Liver (tissue), 9 donors: ENCODE measurements around the gene HPS5. TPM values are rescaled to one million over a fixed set of nuclear protein-coding genes. Genes with fewer than 3 reads are reported as not detected.
A peak's percentile ranks its signal among the peaks of the same experiment; 100 is the strongest.

Source experiments
- DNase-seq: peaks from one replicate; pipeline ENCODE4 v3.0.0-alpha.2; 2017; ENCODE audit warnings: low spot score
- H3K27ac ChIP-seq, 2 donors: one replicate each; pipeline ENCODE4 v1.7.0; 2013; ENCODE audit warnings: inconsistent platforms in 2 of 2, low read length in 2 of 2, control low read depth in 1 of 2, low read depth in 1 of 2, mild to moderate bottlenecking in 1 of 2
- H3K27me3 ChIP-seq, 4 donors: one replicate each; pipeline versions ENCODE4 v1.6.1 to v1.7.0; 2013; ENCODE audit warnings: low read length in 3 of 4, inconsistent platforms in 1 of 4, mild to moderate bottlenecking in 1 of 4, moderate library complexity in 1 of 4; ENCODE audit not compliant: control insufficient read depth in 4 of 4, insufficient read depth in 4 of 4
- H3K36me3 ChIP-seq, 4 donors: one replicate each; pipeline versions ENCODE4 v1.6.1 to v1.7.0; 2013; ENCODE audit warnings: low read length in 3 of 4, mild to moderate bottlenecking in 3 of 4, low read depth in 1 of 4, moderate library complexity in 1 of 4; ENCODE audit not compliant: control insufficient read depth in 4 of 4, insufficient read depth in 3 of 4
- H3K4me1 ChIP-seq, 4 donors: one replicate each; pipeline versions ENCODE4 v1.6.1 to v1.7.0; 2013; ENCODE audit warnings: low read length in 3 of 4, mild to moderate bottlenecking in 3 of 4, moderate library complexity in 1 of 4; ENCODE audit not compliant: control insufficient read depth in 4 of 4, insufficient read depth in 4 of 4
- H3K4me3 ChIP-seq, 3 donors: one replicate each; pipeline versions ENCODE4 v1.6.1 to v1.7.0; 2013; ENCODE audit warnings: low read length in 3 of 3, control low read depth in 1 of 3, low read depth in 1 of 3, mild to moderate bottlenecking in 1 of 3
- H3K9ac ChIP-seq, 2 donors: one replicate each; pipeline ENCODE4 v1.7.0; 2013; ENCODE audit warnings: low read length in 2 of 2, mild to moderate bottlenecking in 2 of 2, moderate library complexity in 2 of 2, control low read depth in 1 of 2, low read depth in 1 of 2
- H3K9me3 ChIP-seq, 4 donors: one replicate each; pipeline versions ENCODE4 v1.6.1 to v1.7.0; 2013; ENCODE audit warnings: low read length in 3 of 4; ENCODE audit not compliant: control insufficient read depth in 4 of 4
- ATF3 ChIP-seq: IDR thresholded peaks from 2 replicates; pipeline ENCODE4 v1.6.1; 2016; ENCODE audit warnings: antibody characterized with exemption
- CTCF ChIP-seq: fragments of 150-350 bp; IDR thresholded peaks from 2 replicates; pipeline ENCODE4 v1.5.1; 2017; ENCODE audit warnings: improper control_type of control experiment, low read depth, low read length; ENCODE audit not compliant: missing input control
- EGR1 ChIP-seq, 2 donors: IDR thresholded peaks; 2 replicates each; pipeline ENCODE4 v1.6.1; 2016 to 2018; ENCODE audit warnings: antibody characterized with exemption in 2 of 2, low read depth in 2 of 2
- FOXA1 ChIP-seq: IDR thresholded peaks from 2 replicates; pipeline ENCODE4 v1.6.1; 2016; ENCODE audit warnings: antibody characterized with exemption
- FOXA2 ChIP-seq: IDR thresholded peaks from 2 replicates; pipeline ENCODE4 v1.6.1; 2016; ENCODE audit warnings: antibody characterized with exemption
- GABPA ChIP-seq, 2 donors: IDR thresholded peaks in 1 of 2; conservative IDR thresholded peaks in 1 of 2; 2 replicates each; pipeline ENCODE4 v1.6.1; 2016; ENCODE audit warnings: antibody characterized with exemption in 2 of 2, mild to moderate bottlenecking in 1 of 2, moderate library complexity in 1 of 2
- HNF4A ChIP-seq, 2 donors: conservative IDR thresholded peaks; 2 replicates each; pipeline ENCODE4 v1.6.1; 2016; ENCODE audit warnings: antibody characterized with exemption in 2 of 2, mild to moderate bottlenecking in 2 of 2
- HNF4G ChIP-seq: IDR thresholded peaks from 2 replicates; pipeline ENCODE4 v1.6.1; 2016; ENCODE audit warnings: antibody characterized with exemption
- JUND ChIP-seq, 2 donors: IDR thresholded peaks; 2 replicates each; pipeline ENCODE4 v1.6.1; 2016; ENCODE audit warnings: antibody characterized with exemption in 2 of 2
- NR2F2 ChIP-seq: IDR thresholded peaks from 2 replicates; pipeline ENCODE4 v1.6.1; 2016; ENCODE audit warnings: antibody characterized with exemption
- RAD21 ChIP-seq, 2 donors: IDR thresholded peaks; 2 replicates each; pipeline ENCODE4 v1.6.1; 2016; ENCODE audit warnings: antibody characterized with exemption in 2 of 2, mild to moderate bottlenecking in 2 of 2
- REST ChIP-seq: IDR thresholded peaks from 2 replicates; pipeline ENCODE4 v1.6.1; 2016; ENCODE audit warnings: antibody characterized with exemption, mild to moderate bottlenecking
- RXRA ChIP-seq, 2 donors: IDR thresholded peaks; 2 replicates each; pipeline ENCODE4 v1.6.1; 2017 to 2018; ENCODE audit warnings: antibody characterized with exemption in 2 of 2, mild to moderate bottlenecking in 1 of 2
- SP1 ChIP-seq: IDR thresholded peaks from 2 replicates; pipeline ENCODE4 v1.6.1; 2018; ENCODE audit warnings: antibody characterized with exemption, mild to moderate bottlenecking
- TAF1 ChIP-seq: conservative IDR thresholded peaks from 2 replicates; pipeline ENCODE4 v1.6.1; 2016; ENCODE audit warnings: antibody characterized with exemption, mild to moderate bottlenecking
- YY1 ChIP-seq: IDR thresholded peaks from 2 replicates; pipeline ENCODE4 v1.6.1; 2016; ENCODE audit warnings: antibody characterized with exemption, mild to moderate bottlenecking
- ZBTB33 ChIP-seq: IDR thresholded peaks from 2 replicates; pipeline ENCODE4 v1.6.1; 2016; ENCODE audit warnings: antibody characterized with exemption
- WGBS: extraction: QIAGEN DNeasy Blood & Tissue Kit; methylation state at CpG from one replicate; pipeline ENCODE4 v1.1.7; 2013; 5-methylcytosine and 5-hydroxymethylcytosine counted together
- polyA plus RNA-seq, 2 donors: library from polyadenylated mRNA; stranded (reverse) in 1 of 2; unstranded in 1 of 2; fragments of 200-250 nt in 1 of 2; fragments of >200 nt in 1 of 2; fragmentation: Nextera tagmentation in 1 of 2; extraction: Ambion mirVana in 1 of 2; gene quantifications; one replicate each; pipeline versions ENCODE4 v1.2.1 to v1.2.3, GENCODE V29; 2013 to 2015
- total RNA-seq, 2 donors: library from RNA; depleted of rRNA; stranded (reverse); fragments of >200 nt; gene quantifications; one replicate each; pipeline ENCODE4 v1.2.3, GENCODE V29; 2014
- donor health status: healthy.
- donor health status: healthy.
- donor health status: healthy.
- donor health status: healthy.
- donor health status: healthy.

HPS5 gene
- total and polyA plus RNA-seq, 4 donors = 15.7 to 134 (median 24.2) TPM

- TF ChIP-seq NR2F2 (peak; percentile 15), RXRA (IDR thresholded peaks at IDR 0.05) (peak; percentile 51 to 58), FOXA2 (no peak), REST (peak; percentile 61)
Observed at GRCh38 chr11:18304745-18305144, 17.2 kb downstream of the HPS5 start (continued).

- H3K9ac ChIP-seq = no peak overlapping the region
- H3K4me1 ChIP-seq = peaks cover 0 to 5% (median 0%) of the 10 kb centered on the region in 4 donors
- H3K27ac ChIP-seq = no peak overlapping the region
- peaks cover 16 to 59% (median 57%) of the 10 kb centered on the region in 4 donors for H3K36me3 ChIP-seq
- no peaks in the 10 kb centered on the region for H3K9me3 ChIP-seq
- TF ChIP-seq CTCF (no peak), SP1 (no peak), GABPA (IDR thresholded peaks at IDR 0.05 in 1 of 2, conservative IDR thresholded peaks at IDR 0.05 in 1 of 2) (no peak), ATF3 (no peak), FOXA2 (no peak), HNF4A (conservative IDR thresholded peaks at IDR 0.05) (no peak), ZBTB33 (no peak), RXRA (IDR thresholded peaks at IDR 0.05) (no peak), FOXA1 (no peak), TAF1 (no peak)
- H3K27me3 ChIP-seq = no peaks in the 10 kb centered on the region
- DNase-seq = no peak
- no peak overlapping the region for H3K4me3 ChIP-seq
Observed at GRCh38 chr11:18299721-18300120, 22.2 kb downstream of the HPS5 start.

- Histone ChIP-seq H3K9ac (no peak overlapping the region), H3K27ac (no peak overlapping the region), H3K4me3 (no peak overlapping the region), H3K9me3 (no peaks in the 10 kb centered on the region), H3K4me1 (no peaks in the 10 kb centered on the region), H3K36me3 (peaks cover 24 to 74% (median 71%) of the 10 kb centered on the region in 4 donors), H3K27me3 (no peaks in the 10 kb centered on the region)
- no peak for DNase-seq
- WGBS = 93% methylated on average over 2 of the region's 2 CpGs
- TF ChIP-seq RAD21 (IDR thresholded peaks at IDR 0.05) (no peak), JUND (IDR thresholded peaks at IDR 0.05) (no peak), FOXA2 (no peak), YY1 (no peak), HNF4G (no peak), EGR1 (IDR thresholded peaks at IDR 0.05; ENCODE audit: low read depth in 2 of 2) (no peak), NR2F2 (no peak), SP1 (no peak), REST (no peak), HNF4A (conservative IDR thresholded peaks at IDR 0.05) (no peak), ATF3 (no peak)
Observed at GRCh38 chr11:18295316-18295715, 26.6 kb downstream of the HPS5 start.
